Measurements from ENCODE around the gene PLEKHH3. TPM values are rescaled to one million over a fixed set of nuclear protein-coding genes. Genes with fewer than 3 reads are reported as not detected.

Gene PLEKHH3
- total RNA-seq, 1 experiment from 2014 or later, result 21.4 TPM

- Histone ChIP-seq H4K8ac (replicated peaks; ENCODE audit: insufficient read length, low read depth, low read length) (no peak overlapping the region), H4K20me1 (ENCODE audit: control insufficient read depth, insufficient read depth, insufficient read length) (no peaks in the 10 kb centered on the region), H2BK120ac (ENCODE audit: low read depth, low read length, poor library complexity, severe bottlenecking) (no peak overlapping the region), H2BK5ac (ENCODE audit: insufficient read length, low read length) (no peak overlapping the region), H3K23me2 (ENCODE audit: insufficient read length, low read depth, low read length, poor library complexity, severe bottlenecking) (peaks cover 11% of the 10 kb centered on the region), H3K14ac (ENCODE audit: insufficient read depth, low read length) (no peak overlapping the region), H3K4ac (ENCODE audit: low read depth, low read length) (no peak overlapping the region), H3K9ac (ENCODE audit: extremely low read depth, insufficient read length, low read length) (no peak overlapping the region), H3K18ac (ENCODE audit: insufficient read length, low read depth, low read length) (no peak overlapping the region), H2BK15ac (ENCODE audit: low read depth, low read length) (no peak overlapping the region), H3K9me3 (ENCODE audit: control insufficient read depth, low read depth, low read length) (no peaks in the 10 kb centered on the region), H2AFZ (ENCODE audit: low read length) (no peak overlapping the region), H3K27ac (ENCODE audit: insufficient read length, low read depth, low read length) (no peak overlapping the region), H2AK5ac (ENCODE audit: insufficient read length, low read length) (no peak overlapping the region), H3K79me1 (ENCODE audit: insufficient read depth, low read depth, low read length, poor library complexity, severe bottlenecking) (no peaks in the 10 kb centered on the region), H3K23ac (ENCODE audit: insufficient read length, low read depth, low read length) (no peak overlapping the region), H3K27me3 (ENCODE audit: insufficient read depth, low read length) (no peaks in the 10 kb centered on the region; the same call in 1 of the 2 replicates), H4K91ac (ENCODE audit: insufficient read length, low read depth, low read length) (no peak overlapping the region), H2BK20ac (ENCODE audit: low read depth, low read length, poor library complexity, severe bottlenecking) (no peak overlapping the region), H3K79me2 (ENCODE audit: insufficient read depth, low read length) (no peaks in the 10 kb centered on the region), H3T11ph (ENCODE audit: low read length) (no peak overlapping the region), H2BK12ac (ENCODE audit: insufficient read length, low read depth, low read length) (no peak overlapping the region), H3K4me1 (ENCODE audit: insufficient read depth, low read length) (no peaks in the 10 kb centered on the region; the same call in 1 of the 2 replicates), H4K5ac (ENCODE audit: insufficient read length, low read depth, low read length) (no peak overlapping the region), H3K4me2 (ENCODE audit: insufficient read depth, insufficient read length, low read length) (no peak overlapping the region), H3K56ac (ENCODE audit: insufficient read length, low read depth, low read length) (no peak overlapping the region)
- Mint-ChIP-seq H3K4me1 (peaks cover 16 to 33% of the 10 kb centered on the region in 2 experiments), H3K36me3 (ENCODE audit: insufficient read depth in 1 of 3, low read depth in 3 of 3) (peaks cover 14 to 31% (median 20%) of the 10 kb centered on the region in 3 experiments), H3K4me3 (no peak overlapping the region), H3K27ac (peak overlapping the region in 1 of 3 experiments; percentile 83; a peak in 1 of 7 replicates), H3K27me3 (ENCODE audit: low read depth) (peaks cover 36% of the 10 kb centered on the region), H3K9me3 (no peaks in the 10 kb centered on the region)
- peak; percentile 59 for DNase-seq
- no peak for TF ChIP-seq CTCF (conservative IDR thresholded peaks at IDR 0.05)
- WGBS (ENCODE audit: extremely low coverage, insufficient read length, low lambda C conversion rate), result no CpG with 5 or more reads among the region's 32 CpGs
These were observed 9.8 kb upstream of the PLEKHH3 start for GRCh38 chr17:42686520-42687128.
